SH-SY5Y (cell line): ENCODE results near the gene GALM.

Experiments used
- GATA2 ChIP-seq: IDR thresholded peaks from 2 replicates; pipeline ENCODE4 v1.6.1; 2011; ENCODE audit warnings: mild to moderate bottlenecking, low read depth, low read length
- GATA3 ChIP-seq: IDR thresholded peaks from 2 replicates; pipeline ENCODE4 v1.6.1; 2011; ENCODE audit warnings: low read depth, mild to moderate bottlenecking, low read length, moderate library complexity

DNA sequence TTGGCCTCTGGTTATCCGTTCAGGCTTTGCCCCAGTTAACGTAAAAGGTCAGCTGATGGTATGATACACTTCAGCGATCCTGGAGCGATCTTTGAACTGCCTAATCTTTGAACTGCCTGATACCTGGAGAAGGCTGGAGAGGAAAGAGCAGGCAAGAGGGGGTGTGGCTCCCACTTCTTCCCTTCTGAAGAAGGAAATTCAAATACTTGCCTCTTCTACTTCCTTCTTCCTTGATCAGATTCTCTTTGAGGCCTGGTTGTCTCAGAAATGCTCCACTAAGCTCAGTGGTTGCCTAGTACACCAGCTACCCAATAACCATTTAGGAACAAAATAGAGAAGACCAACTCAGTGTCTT, 619 bp downstream of the GALM start:
- TF ChIP-seq GATA2 (no peak), GATA3 (no peak)
